Right lobe of liver (tissue), 4 donors: ENCODE results near the gene SUN1.

ENCODE experiments used
- POLR2A ChIP-seq: fragments of 450-650 bp; IDR thresholded peaks from one replicate; pipeline ENCODE4 v1.6.1; 2017; ENCODE audit warnings: antibody characterized with exemption, mild to moderate bottlenecking
- TF ChIP-seq, protein P1 (sequence below), 4 donors: fragments of 200-600 bp in 3 of 4; fragments of 450-650 bp in 1 of 4; IDR thresholded peaks; one replicate each; pipeline versions ENCODE4 v1.5.1 to v1.8.0; 2016 to 2022; ENCODE audit warnings: antibody characterized with exemption in 4 of 4, mild to moderate bottlenecking in 2 of 4
- donor health status: DM: no; HTN: no; CAD: no.
- donor health status: DM: no; HTN: no; CAD: no.
- donor health status: DM: no; HTN: yes; CAD: no.

DNA sequence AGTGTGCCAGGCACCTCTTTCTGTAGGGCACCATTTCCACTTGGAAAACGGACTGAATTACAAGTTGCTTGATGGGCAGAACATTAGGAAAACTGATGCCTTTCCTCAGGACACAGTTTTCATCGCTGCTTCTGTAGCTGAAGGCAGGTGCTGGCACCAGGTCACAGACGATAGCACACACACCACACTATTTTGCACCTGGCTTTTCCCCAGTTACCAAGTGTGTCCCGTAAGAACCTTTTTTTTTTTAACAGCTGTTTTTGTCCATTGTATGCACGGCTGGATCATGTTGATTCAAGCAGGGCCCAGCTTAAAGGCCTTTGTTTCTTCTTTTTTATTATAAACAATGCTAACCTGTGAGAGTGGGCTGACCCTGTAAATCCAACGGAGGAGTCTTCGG, 42.8 kb downstream of the SUN1 start:
- TF ChIP-seq, protein P1, sequence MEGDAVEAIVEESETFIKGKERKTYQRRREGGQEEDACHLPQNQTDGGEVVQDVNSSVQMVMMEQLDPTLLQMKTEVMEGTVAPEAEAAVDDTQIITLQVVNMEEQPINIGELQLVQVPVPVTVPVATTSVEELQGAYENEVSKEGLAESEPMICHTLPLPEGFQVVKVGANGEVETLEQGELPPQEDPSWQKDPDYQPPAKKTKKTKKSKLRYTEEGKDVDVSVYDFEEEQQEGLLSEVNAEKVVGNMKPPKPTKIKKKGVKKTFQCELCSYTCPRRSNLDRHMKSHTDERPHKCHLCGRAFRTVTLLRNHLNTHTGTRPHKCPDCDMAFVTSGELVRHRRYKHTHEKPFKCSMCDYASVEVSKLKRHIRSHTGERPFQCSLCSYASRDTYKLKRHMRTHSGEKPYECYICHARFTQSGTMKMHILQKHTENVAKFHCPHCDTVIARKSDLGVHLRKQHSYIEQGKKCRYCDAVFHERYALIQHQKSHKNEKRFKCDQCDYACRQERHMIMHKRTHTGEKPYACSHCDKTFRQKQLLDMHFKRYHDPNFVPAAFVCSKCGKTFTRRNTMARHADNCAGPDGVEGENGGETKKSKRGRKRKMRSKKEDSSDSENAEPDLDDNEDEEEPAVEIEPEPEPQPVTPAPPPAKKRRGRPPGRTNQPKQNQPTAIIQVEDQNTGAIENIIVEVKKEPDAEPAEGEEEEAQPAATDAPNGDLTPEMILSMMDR (IDR thresholded peaks at IDR 0.05), result no peak
- no peak for TF ChIP-seq POLR2A
